ENCODE measurements around the gene C11orf58.

C11orf58 gene

GRCh38 chr11:16805938-16806337, 67.5 kb downstream of the C11orf58 start:
- no peak overlapping the region for H3K9ac ChIP-seq (ENCODE audit: low read length)
- H3K4me2 ChIP-seq (ENCODE audit: low read length): no peak overlapping the region
- H3K4me1 ChIP-seq (ENCODE audit: low read length): no peaks in the 10 kb centered on the region
- H3K9me3 ChIP-seq (ENCODE audit: insufficient read depth, low read length): no peaks in the 10 kb centered on the region
- H2AFZ ChIP-seq (ENCODE audit: low read depth, low read length): no peak overlapping the region
- H3K4me3 ChIP-seq (ENCODE audit: low read length): no peak overlapping the region
- H3K27ac ChIP-seq (ENCODE audit: low read length): no peak overlapping the region
- no peak for TF ChIP-seq CTCF (IDR thresholded peaks at IDR 0.05; ENCODE audit: low read depth, low read length)
- TF ChIP-seq EZH2phosphoT487 (IDR thresholded peaks at IDR 0.05; ENCODE audit: low read depth): no peak
- no peaks in the 10 kb centered on the region for H4K20me1 ChIP-seq (ENCODE audit: insufficient read depth, low read length)
- H3K27me3 ChIP-seq (ENCODE audit: low read depth, low read length): peaks cover 21% of the 10 kb centered on the region
- no peaks in the 10 kb centered on the region for H3K79me2 ChIP-seq (ENCODE audit: low read length)
- H3K36me3 ChIP-seq (replicated peaks; ENCODE audit: low read depth, low read length): no peaks in the 10 kb centered on the region

DNA sequence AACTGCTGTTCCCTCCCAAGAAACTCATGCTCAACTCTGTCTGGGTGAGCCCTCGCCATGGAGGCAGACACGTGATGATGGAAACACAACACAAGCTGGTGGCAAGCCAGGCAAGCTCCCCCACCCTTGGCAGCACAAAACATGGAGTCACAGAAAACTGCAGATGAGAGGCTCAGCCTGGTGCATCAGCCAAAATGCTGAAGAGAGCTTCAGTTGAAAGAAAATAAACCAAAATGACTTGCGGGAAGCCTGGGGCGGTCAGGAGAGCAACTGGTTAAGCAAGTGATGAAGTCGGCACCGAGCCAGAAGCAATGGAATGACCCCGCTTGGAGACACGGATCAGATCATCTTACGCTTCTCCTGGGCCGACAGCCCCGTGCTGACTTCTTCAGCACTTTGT, 68.3 kb downstream of the C11orf58 start:
- Histone ChIP-seq H3K4me2 (ENCODE audit: low read length) (no peak overlapping the region), H2AFZ (ENCODE audit: low read depth, low read length) (no peak overlapping the region), H3K4me1 (ENCODE audit: low read length) (no peaks in the 10 kb centered on the region), H3K27me3 (ENCODE audit: low read depth, low read length) (peaks cover 21% of the 10 kb centered on the region), H3K36me3 (replicated peaks; ENCODE audit: low read depth, low read length) (no peaks in the 10 kb centered on the region), H3K27ac (ENCODE audit: low read length) (no peak overlapping the region), H3K4me3 (ENCODE audit: low read length) (no peak overlapping the region), H3K9ac (ENCODE audit: low read length) (no peak overlapping the region), H3K79me2 (ENCODE audit: low read length) (no peaks in the 10 kb centered on the region), H4K20me1 (ENCODE audit: insufficient read depth, low read length) (no peaks in the 10 kb centered on the region), H3K9me3 (ENCODE audit: insufficient read depth, low read length) (no peaks in the 10 kb centered on the region)
- TF ChIP-seq CTCF (IDR thresholded peaks at IDR 0.05; ENCODE audit: low read depth, low read length) (no peak), EZH2phosphoT487 (IDR thresholded peaks at IDR 0.05; ENCODE audit: low read depth) (no peak)

GRCh38 chr11:16807306-16807705, 68.9 kb downstream of the C11orf58 start:
- Histone ChIP-seq H3K4me2 (ENCODE audit: low read length) (no peak overlapping the region), H3K79me2 (ENCODE audit: low read length) (no peaks in the 10 kb centered on the region), H3K27me3 (ENCODE audit: low read depth, low read length) (peaks cover 21% of the 10 kb centered on the region), H3K27ac (ENCODE audit: low read length) (no peak overlapping the region), H3K9ac (ENCODE audit: low read length) (no peak overlapping the region), H3K4me1 (ENCODE audit: low read length) (no peaks in the 10 kb centered on the region), H3K36me3 (replicated peaks; ENCODE audit: low read depth, low read length) (no peaks in the 10 kb centered on the region), H4K20me1 (ENCODE audit: insufficient read depth, low read length) (no peaks in the 10 kb centered on the region), H3K9me3 (ENCODE audit: insufficient read depth, low read length) (no peaks in the 10 kb centered on the region), H2AFZ (ENCODE audit: low read depth, low read length) (no peak overlapping the region), H3K4me3 (ENCODE audit: low read length) (no peak overlapping the region)
- TF ChIP-seq CTCF (IDR thresholded peaks at IDR 0.05; ENCODE audit: low read depth, low read length): no peak
- no peak for TF ChIP-seq EZH2phosphoT487 (IDR thresholded peaks at IDR 0.05; ENCODE audit: low read depth)
